OCI-LY3 (cell line): ENCODE measurements around the gene TYW1.
"Not testable (repeated sequence)": the region's sequence is repeated elsewhere in the genome, so short reads cannot be mapped to it uniquely, and the experiment has no call there.

Experiments used
- H2AFZ ChIP-seq: fragments of 200-600, 300-600 bp; shearing (Covaris generic); 2 replicates; pipeline ENCODE4 v1.6.0; 2014; ENCODE audit warnings: antibody characterized with exemption, low read depth, low read length
- H3K27ac ChIP-seq: fragments of 200-600, 300-600 bp; sonication (generic); 2 replicates; pipeline ENCODE4 v1.5.1; 2014; ENCODE audit warnings: mild to moderate bottlenecking, low read length, moderate library complexity, mixed read lengths
- H3K27me3 ChIP-seq: fragments of 200-600, 300-600 bp; sonication (generic); 2 replicates; pipeline ENCODE4 v1.6.1; 2014; ENCODE audit warnings: low read depth, low read length, mixed read lengths
- H3K36me3 ChIP-seq: fragments of 200-600, 300-600 bp; sonication (generic); replicated peaks from 2 replicates; pipeline ENCODE3; 2014; ENCODE audit warnings: low read depth, low read length, mixed read lengths
- H3K4me1 ChIP-seq: fragments of 300-600, 200-600 bp; sonication (generic); 2 replicates; pipeline ENCODE4 v1.6.1; 2014; ENCODE audit warnings: low read length, mixed read lengths
- H3K4me2 ChIP-seq: fragments of 200-600, 300-600 bp; sonication (generic); 2 replicates; pipeline ENCODE4 v1.6.1; 2014; ENCODE audit warnings: low read length, mixed read lengths
- H3K4me3 ChIP-seq: fragments of 300-600, 200-600 bp; sonication (generic); 2 replicates; pipeline ENCODE4 v1.5.1; 2014; ENCODE audit warnings: antibody characterized with exemption, mild to moderate bottlenecking, low read length, moderate library complexity
- H3K79me2 ChIP-seq: fragments of 300-600, 200-600 bp; shearing (Covaris generic); 2 replicates; pipeline ENCODE4 v1.6.1; 2014; ENCODE audit warnings: mild to moderate bottlenecking, low read length, mixed read lengths
- H3K9ac ChIP-seq: fragments of 300-600, 200-600 bp; shearing (Covaris generic); 2 replicates; pipeline ENCODE4 v1.6.0; 2014; ENCODE audit warnings: mild to moderate bottlenecking, low read length, moderate library complexity
- H3K9me3 ChIP-seq: fragments of 200-600, 300-600 bp; shearing (Covaris generic); 2 replicates; pipeline ENCODE4 v1.6.1; 2014; ENCODE audit warnings: low read length, mixed read lengths; ENCODE audit not compliant: insufficient read depth
- H4K20me1 ChIP-seq: fragments of 200-600, 300-600 bp; sonication (generic); 2 replicates; pipeline ENCODE4 v1.6.1; 2016; ENCODE audit warnings: low read length, mixed read lengths; ENCODE audit not compliant: insufficient read depth
- CTCF ChIP-seq: fragments of 200-600, 300-600 bp; sonication (generic); IDR thresholded peaks from 2 replicates; pipeline ENCODE4 v1.5.1; 2014; ENCODE audit warnings: antibody characterized with exemption, low read length, low read depth
- EZH2phosphoT487 ChIP-seq: fragments of 200-600 bp; shearing (Covaris generic); IDR thresholded peaks from 2 replicates; pipeline ENCODE4 v1.6.1; 2018; ENCODE audit warnings: antibody characterized with exemption, mixed run types, low read depth

TYW1 gene

GRCh38 chr7:67251986-67252558 lies 255.4 kb downstream of the TYW1 start:
- no peak overlapping the region for H2AFZ ChIP-seq
- no peak overlapping the region for H3K9ac ChIP-seq
- no peaks in the 10 kb centered on the region for H3K79me2 ChIP-seq
- no peaks in the 10 kb centered on the region for H3K36me3 ChIP-seq
- no peak overlapping the region for H3K4me2 ChIP-seq
- H4K20me1 ChIP-seq = no peaks in the 10 kb centered on the region
- H3K27me3 ChIP-seq = no peaks in the 10 kb centered on the region
- H3K4me3 ChIP-seq = no peak overlapping the region
- no peak overlapping the region for H3K27ac ChIP-seq
- H3K4me1 ChIP-seq = no peaks in the 10 kb centered on the region
- no peak for TF ChIP-seq CTCF
- no peak for TF ChIP-seq EZH2phosphoT487
- no peaks in the 10 kb centered on the region for H3K9me3 ChIP-seq

GRCh38 chr7:67255076-67255475 lies 258.4 kb downstream of the TYW1 start:
- not testable (repeated sequence) for H3K4me1 ChIP-seq, H2AFZ ChIP-seq, H3K27me3 ChIP-seq, H3K4me2 ChIP-seq, H3K27ac ChIP-seq, H3K9ac ChIP-seq, H3K4me3 ChIP-seq, H3K9me3 ChIP-seq, H4K20me1 ChIP-seq, H3K79me2 ChIP-seq, H3K36me3 ChIP-seq

- H3K4me3 ChIP-seq, H3K4me2 ChIP-seq, H3K9me3 ChIP-seq, H3K36me3 ChIP-seq, H3K79me2 ChIP-seq, H3K9ac ChIP-seq, H3K27me3 ChIP-seq, H3K27ac ChIP-seq, H2AFZ ChIP-seq, H3K4me1 ChIP-seq, H4K20me1 ChIP-seq: not testable (repeated sequence)
These were observed 261.1 kb downstream of the TYW1 start for GRCh38 chr7:67257779-67258178.

GRCh38 chr7:67259363-67259762 lies 262.7 kb downstream of the TYW1 start:
- not testable (repeated sequence) for H3K27ac ChIP-seq, H3K27me3 ChIP-seq, H3K36me3 ChIP-seq, H3K79me2 ChIP-seq, H2AFZ ChIP-seq, H3K4me3 ChIP-seq, H4K20me1 ChIP-seq, H3K9ac ChIP-seq, H3K4me2 ChIP-seq, H3K4me1 ChIP-seq, H3K9me3 ChIP-seq

- not testable (repeated sequence) for H3K36me3 ChIP-seq, H3K4me2 ChIP-seq, H3K4me1 ChIP-seq, H4K20me1 ChIP-seq, H3K27me3 ChIP-seq, H3K4me3 ChIP-seq, H3K9ac ChIP-seq, H3K79me2 ChIP-seq, H3K9me3 ChIP-seq, H3K27ac ChIP-seq, H2AFZ ChIP-seq
These were observed 263.5 kb downstream of the TYW1 start for GRCh38 chr7:67260166-67260586.

GRCh38 chr7:67264000-67264399 lies 267.4 kb downstream of the TYW1 start:
- not testable (repeated sequence) for H3K4me3 ChIP-seq, H3K36me3 ChIP-seq, H3K27me3 ChIP-seq, H3K9me3 ChIP-seq, H3K4me2 ChIP-seq, H3K9ac ChIP-seq, H2AFZ ChIP-seq, H3K79me2 ChIP-seq, H4K20me1 ChIP-seq, H3K4me1 ChIP-seq, H3K27ac ChIP-seq

- H3K27ac ChIP-seq, H3K79me2 ChIP-seq: not testable (repeated sequence)
These were observed 269.4 kb downstream of the TYW1 start for GRCh38 chr7:67266070-67266469.

More at GRCh38 chr7:67266070-67266469, 269.4 kb downstream of the TYW1 start:
- not testable (repeated sequence) for H3K9me3 ChIP-seq, H2AFZ ChIP-seq, H3K4me1 ChIP-seq, H3K27me3 ChIP-seq, H3K4me3 ChIP-seq, H3K36me3 ChIP-seq, H3K9ac ChIP-seq, H4K20me1 ChIP-seq, H3K4me2 ChIP-seq
